Testis (tissue), 3 donors: ENCODE results near the gene FAM193A. TPM values are rescaled to one million over a fixed set of nuclear protein-coding genes. Genes with fewer than 3 reads are reported as not detected.

ENCODE experiments used
- DNase-seq: peaks from one replicate; pipeline ENCODE4 v3.0.0-alpha.2; 2019
- H3K27ac ChIP-seq, 2 donors: fragments of 200-600 bp; sonication (generic); one replicate each; pipeline ENCODE4 v1.5.1; 2019
- H3K27me3 ChIP-seq: fragments of 200-600 bp; sonication (generic); one replicate; pipeline ENCODE4 v1.5.1; 2019
- H3K36me3 ChIP-seq: fragments of 200-600 bp; sonication (generic); one replicate; pipeline ENCODE4 v1.5.1; 2017; ENCODE audit warnings: low read depth; ENCODE audit errors: missing control alignments
- H3K4me1 ChIP-seq: fragments of 200-600 bp; sonication (generic); one replicate; pipeline ENCODE4 v1.5.1; 2019
- H3K4me3 ChIP-seq, 2 donors: fragments of 200-600 bp; sonication (generic); one replicate each; pipeline ENCODE4 v1.5.1; 2017 to 2019
- H3K9me3 ChIP-seq: fragments of 200-600 bp; sonication (generic); one replicate; pipeline ENCODE4 v1.5.1; 2017
- POLR2A ChIP-seq: fragments of 450-650 bp; IDR thresholded peaks from one replicate; pipeline ENCODE4 v1.6.1; 2017; ENCODE audit warnings: antibody characterized with exemption, mild to moderate bottlenecking, moderate library complexity
- WGBS, 2 donors: methylation state at CpG; one replicate each; pipeline ENCODE4 v1.1.5; 2018; 5-methylcytosine and 5-hydroxymethylcytosine counted together
- intact Hi-C: fragments of 100-400 bp; cut with DNase I; formaldehyde crosslinking; loops from one replicate; pipeline ENCODE4 v1.15.1; 2023; ENCODE audit warnings: low total_unique reads
- polyA plus RNA-seq: library from polyadenylated mRNA; stranded (reverse); fragments of 350-450 nt; fragmentation: Illumina TruSeq; extraction: RNeasy Lipid Tissue Mini Kit (QIAGEN cat#74804); gene quantifications from one replicate; pipeline ENCODE4 v1.2.3, GENCODE V29; 2014; ENCODE audit warnings: low read depth, low replicate concordance; ENCODE audit not compliant: insufficient read depth
- total RNA-seq, 2 donors: library from RNA; depleted of rRNA; stranded (reverse); fragments of >200 nt; gene quantifications; one replicate each; pipeline ENCODE4 v1.2.3, GENCODE V29; 2016
- TF ChIP-seq, protein P1 (sequence below), 3 experiments: fragments of 450-650 bp in 2 of 3; fragments of 200-600 bp in 1 of 3; sonication (generic) in 1 of 3; IDR thresholded peaks; one replicate each; pipeline ENCODE4 v1.5.1; 2016 to 2019; ENCODE audit warnings: antibody characterized with exemption in 3 of 3, mild to moderate bottlenecking in 2 of 3, moderate library complexity in 1 of 3

FAM193A gene
- total and polyA plus RNA-seq, 3 donors from 2014 or later = 50.4 to 92.4 (median 78.7) TPM

DNA sequence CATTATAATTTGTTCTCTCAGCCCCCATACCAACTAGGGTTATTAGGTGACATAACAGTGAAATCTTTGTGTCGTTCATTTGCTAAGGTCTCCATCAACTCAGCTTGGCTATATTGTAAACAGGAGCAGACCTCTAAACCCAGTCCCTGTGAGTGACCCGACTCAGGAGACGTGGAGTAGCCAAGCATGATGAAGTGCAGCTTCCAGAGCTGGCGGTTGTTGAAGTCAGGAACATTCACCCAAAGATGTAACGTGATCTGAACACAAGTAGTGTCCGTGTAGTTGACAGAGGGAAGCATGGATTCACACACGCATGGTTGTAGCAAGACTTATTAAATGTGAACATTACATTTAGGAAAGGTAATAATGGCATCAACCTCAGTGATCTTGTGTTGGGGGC is 102.3 kb downstream of the FAM193A start:
- no peaks in the 10 kb centered on the region for H3K27me3 ChIP-seq
- DNase-seq = no peak
- no peak overlapping the region for H3K4me3 ChIP-seq
- H3K9me3 ChIP-seq = no peaks in the 10 kb centered on the region
- H3K4me1 ChIP-seq = peaks cover 5% of the 10 kb centered on the region
- WGBS, 2 donors = 89 to 96% methylated on average over 7 of the region's 7 CpGs
- intact Hi-C loops = no loop called here
- no peaks in the 10 kb centered on the region for H3K36me3 ChIP-seq
- TF ChIP-seq POLR2A = no peak
- TF ChIP-seq, protein P1, sequence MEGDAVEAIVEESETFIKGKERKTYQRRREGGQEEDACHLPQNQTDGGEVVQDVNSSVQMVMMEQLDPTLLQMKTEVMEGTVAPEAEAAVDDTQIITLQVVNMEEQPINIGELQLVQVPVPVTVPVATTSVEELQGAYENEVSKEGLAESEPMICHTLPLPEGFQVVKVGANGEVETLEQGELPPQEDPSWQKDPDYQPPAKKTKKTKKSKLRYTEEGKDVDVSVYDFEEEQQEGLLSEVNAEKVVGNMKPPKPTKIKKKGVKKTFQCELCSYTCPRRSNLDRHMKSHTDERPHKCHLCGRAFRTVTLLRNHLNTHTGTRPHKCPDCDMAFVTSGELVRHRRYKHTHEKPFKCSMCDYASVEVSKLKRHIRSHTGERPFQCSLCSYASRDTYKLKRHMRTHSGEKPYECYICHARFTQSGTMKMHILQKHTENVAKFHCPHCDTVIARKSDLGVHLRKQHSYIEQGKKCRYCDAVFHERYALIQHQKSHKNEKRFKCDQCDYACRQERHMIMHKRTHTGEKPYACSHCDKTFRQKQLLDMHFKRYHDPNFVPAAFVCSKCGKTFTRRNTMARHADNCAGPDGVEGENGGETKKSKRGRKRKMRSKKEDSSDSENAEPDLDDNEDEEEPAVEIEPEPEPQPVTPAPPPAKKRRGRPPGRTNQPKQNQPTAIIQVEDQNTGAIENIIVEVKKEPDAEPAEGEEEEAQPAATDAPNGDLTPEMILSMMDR (IDR thresholded peaks at IDR 0.05) = no peak
- no peak overlapping the region for H3K27ac ChIP-seq

DNA sequence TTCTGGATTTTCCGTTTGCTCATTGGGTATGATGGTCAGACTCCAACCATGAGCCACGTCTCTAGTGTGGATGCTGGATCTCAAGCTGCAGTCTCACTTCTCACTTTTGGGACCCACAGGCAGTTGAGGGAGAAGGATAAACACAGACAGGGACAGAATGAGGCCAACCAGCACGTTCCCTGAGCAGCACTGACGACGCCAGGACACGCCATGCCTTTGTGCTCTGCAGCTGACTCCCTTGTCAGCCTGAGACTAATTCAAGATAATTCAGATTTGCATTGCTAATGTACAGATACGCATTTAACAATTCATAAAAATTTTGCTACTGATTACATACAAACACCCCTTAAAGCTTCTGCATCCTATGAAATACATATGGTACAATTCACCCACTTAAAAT is 106.5 kb downstream of the FAM193A start:
- Histone ChIP-seq H3K9me3 (no peaks in the 10 kb centered on the region), H3K27me3 (no peaks in the 10 kb centered on the region), H3K4me3 (no peak overlapping the region), H3K4me1 (no peaks in the 10 kb centered on the region), H3K27ac (no peak overlapping the region), H3K36me3 (no peaks in the 10 kb centered on the region)
- TF ChIP-seq POLR2A = no peak
- TF ChIP-seq, protein P1 (IDR thresholded peaks at IDR 0.05) = no peak
- DNase-seq = peak; percentile 10
- intact Hi-C loops = no loop called here
- WGBS, 2 donors = 86 to 94% methylated on average over 7 of the region's 7 CpGs

DNA sequence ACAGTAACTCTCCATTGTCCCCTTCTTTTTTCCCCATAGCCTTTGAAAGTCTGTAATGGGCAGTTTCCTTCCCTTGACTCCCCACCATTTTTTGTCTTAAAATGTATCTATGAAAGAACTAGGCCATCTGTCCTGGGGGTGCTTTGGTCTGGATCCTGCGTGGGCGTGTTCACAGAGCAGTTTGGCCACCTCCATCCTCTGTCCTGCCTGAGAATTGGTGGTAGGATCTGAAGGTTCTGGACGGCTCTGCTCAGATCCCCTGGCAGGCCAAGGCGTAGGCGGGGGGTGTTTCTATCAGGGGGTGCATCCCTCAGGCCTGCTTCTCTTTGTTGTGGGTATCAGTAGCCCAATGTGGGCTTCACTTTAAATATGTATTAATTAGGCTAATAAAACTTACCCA is 107.1 kb downstream of the FAM193A start:
- Histone ChIP-seq H3K27me3 (no peaks in the 10 kb centered on the region), H3K4me1 (no peaks in the 10 kb centered on the region), H3K36me3 (no peaks in the 10 kb centered on the region), H3K4me3 (no peak overlapping the region), H3K27ac (no peak overlapping the region), H3K9me3 (no peaks in the 10 kb centered on the region)
- TF ChIP-seq POLR2A = no peak
- TF ChIP-seq, protein P1 (IDR thresholded peaks at IDR 0.05) = no peak
- 88% methylated on average over 5 of the region's 5 CpGs for WGBS, 2 donors
- peak; percentile 1 for DNase-seq
- intact Hi-C loops = no loop called here

DNA sequence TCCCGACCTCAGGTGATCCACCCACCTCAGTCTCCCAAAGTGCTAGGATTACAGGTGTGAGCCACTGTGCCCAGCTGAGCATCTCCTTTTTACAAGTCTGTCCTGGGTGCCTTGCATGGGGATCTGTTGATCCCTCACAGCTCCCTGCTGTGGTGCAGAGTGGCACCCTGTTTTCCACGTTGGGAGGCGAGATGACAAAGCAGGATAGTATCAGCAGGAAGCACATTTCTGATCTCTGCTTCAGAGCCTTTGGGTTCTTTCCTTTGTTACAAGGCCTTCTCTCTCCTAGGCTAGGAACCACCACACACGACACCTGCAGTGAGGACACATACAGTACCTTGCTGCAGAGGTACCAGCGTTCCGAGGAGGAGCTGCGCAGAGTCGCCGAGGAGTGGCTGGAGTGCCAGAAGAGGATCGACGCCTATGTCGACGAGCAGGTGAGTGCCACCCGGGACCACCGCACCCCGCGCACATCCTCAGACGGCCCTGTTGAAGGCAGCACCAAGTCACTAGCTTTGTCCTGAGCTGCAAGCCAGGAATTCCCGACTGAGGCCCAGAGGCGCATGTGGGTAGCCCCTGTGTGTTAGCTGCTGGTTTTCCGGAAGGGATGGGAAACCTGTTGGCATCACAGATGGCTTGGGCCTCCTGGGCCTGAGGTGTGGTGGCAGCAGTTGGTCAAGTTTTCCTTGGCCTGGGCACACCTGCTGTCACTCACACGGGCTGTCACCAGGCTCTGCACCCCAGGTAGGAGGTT is 110.1 kb downstream of the FAM193A start:
- H3K9me3 ChIP-seq = no peaks in the 10 kb centered on the region
- WGBS, 2 donors = 92 to 97% methylated on average over 19 to 22 of the region's 22 CpGs
- TF ChIP-seq, protein P1 (IDR thresholded peaks at IDR 0.05) = no peak
- no peak for TF ChIP-seq POLR2A
- no peak overlapping the region for H3K27ac ChIP-seq
- intact Hi-C loops = no loop called here
- DNase-seq = peak; percentile 10
- no peak overlapping the region for H3K4me3 ChIP-seq
- no peaks in the 10 kb centered on the region for H3K4me1 ChIP-seq
- H3K27me3 ChIP-seq = no peaks in the 10 kb centered on the region
- no peaks in the 10 kb centered on the region for H3K36me3 ChIP-seq
